GM23338 (cell line): ENCODE results near the gene C3orf62. TPM values are rescaled to one million over a fixed set of nuclear protein-coding genes. Genes with fewer than 3 reads are reported as not detected.

Experiments used
- ATAC-seq: fragments of 200-7000 bp; cut with Tn5 transposase; 3 replicates; pipeline ENCODE4 v1.9.1; 2020
- DNase-seq: peaks from one replicate; pipeline ENCODE4 v3.0.0-alpha.2; 2015; ENCODE audit warnings: low spot score
- H2AFZ ChIP-seq: fragments of 200-600 bp; sonication (generic); 2 replicates; pipeline ENCODE4 v1.8.0; 2016; ENCODE audit warnings: antibody characterized with exemption, mild to moderate bottlenecking, moderate library complexity
- H3F3A ChIP-seq: fragments of 200-600 bp; sonication (generic); replicated peaks from 2 replicates; pipeline ENCODE4 v1.8.0; 2017; ENCODE audit warnings: antibody characterized with exemption, mixed run types, low read depth
- H3K27ac ChIP-seq: fragments of 200-600 bp; sonication (generic); 2 replicates; pipeline ENCODE4 v1.6.1; 2016; ENCODE audit warnings: low read depth
- H3K27me3 ChIP-seq: fragments of 200-600 bp; sonication (generic); 2 replicates; pipeline ENCODE4 v1.8.0; 2016; ENCODE audit warnings: mild to moderate bottlenecking, mixed run types, moderate library complexity; ENCODE audit not compliant: insufficient read depth
- H3K36me3 ChIP-seq: fragments of 200-600 bp; sonication (generic); 2 replicates; pipeline ENCODE4 v1.8.0; 2016; ENCODE audit warnings: mild to moderate bottlenecking; ENCODE audit not compliant: insufficient read depth
- H3K4me1 ChIP-seq: fragments of 200-600 bp; sonication (generic); 2 replicates; pipeline ENCODE4 v1.8.0; 2016; ENCODE audit warnings: mild to moderate bottlenecking, moderate library complexity; ENCODE audit not compliant: insufficient read depth
- H3K4me2 ChIP-seq: fragments of 200-600 bp; sonication (generic); 2 replicates; pipeline ENCODE4 v1.7.1; 2017; ENCODE audit warnings: mixed run types
- H3K4me3 ChIP-seq: fragments of 200-600 bp; sonication (generic); 2 replicates; pipeline ENCODE4 v1.6.1; 2016; ENCODE audit warnings: mixed run types
- H3K79me2 ChIP-seq: fragments of 200-600 bp; sonication (generic); replicated peaks from 2 replicates; pipeline ENCODE4 v1.8.0; 2017; ENCODE audit warnings: mild to moderate bottlenecking; ENCODE audit not compliant: insufficient read depth
- H3K9me2 ChIP-seq: fragments of 200-600 bp; sonication (generic); 2 replicates; pipeline ENCODE4 v1.8.0; 2017; ENCODE audit not compliant: insufficient read depth
- H4K20me1 ChIP-seq: fragments of 200-600 bp; sonication (generic); replicated peaks from 2 replicates; pipeline ENCODE4 v1.8.0; 2017; ENCODE audit warnings: mild to moderate bottlenecking; ENCODE audit not compliant: insufficient read depth
- H3K27ac Mint-ChIP-seq: 2 replicates; pipeline ENCODE4 v1.8.0; 2020; ENCODE audit warnings: inconsistent platforms, mild to moderate bottlenecking, moderate library complexity, mixed read lengths
- H3K27me3 Mint-ChIP-seq: 3 replicates; pipeline ENCODE4 v1.8.0; 2022; ENCODE audit warnings: low read depth, mild to moderate bottlenecking, moderate library complexity, mixed read lengths, inconsistent platforms; ENCODE audit not compliant: insufficient read depth, poor library complexity
- H3K36me3 Mint-ChIP-seq: 3 replicates; pipeline ENCODE4 v1.8.0; 2021; ENCODE audit warnings: low read depth, mild to moderate bottlenecking, inconsistent platforms, moderate library complexity, mixed read lengths
- H3K4me1 Mint-ChIP-seq: 3 replicates; pipeline ENCODE4 v1.8.0; 2020; ENCODE audit warnings: mild to moderate bottlenecking, inconsistent platforms, mixed read lengths
- H3K4me3 Mint-ChIP-seq: 3 replicates; pipeline ENCODE4 v1.8.0; 2021; ENCODE audit warnings: moderate library complexity, mild to moderate bottlenecking, inconsistent platforms, mixed read lengths
- H3K9me3 Mint-ChIP-seq: 3 replicates; pipeline ENCODE4 v1.8.0; 2020; ENCODE audit warnings: moderate library complexity, mild to moderate bottlenecking, inconsistent platforms, mixed read lengths
- EZH2 ChIP-seq: fragments of 200-600 bp; sonication (generic); IDR thresholded peaks from one replicate; pipeline ENCODE4 v1.8.0; 2017; ENCODE audit warnings: antibody characterized with exemption, mild to moderate bottlenecking, low read depth; ENCODE audit not compliant: unreplicated experiment
- POLR2AphosphoS5 ChIP-seq: IDR thresholded peaks from 2 replicates; pipeline ENCODE4 v1.6.1; 2016; ENCODE audit warnings: antibody characterized with exemption, low read depth
- REST ChIP-seq: IDR thresholded peaks from one replicate; pipeline ENCODE4 v1.6.1; 2018; ENCODE audit warnings: antibody characterized with exemption; ENCODE audit not compliant: unreplicated experiment
- STAT1 ChIP-seq: IDR thresholded peaks from one replicate; pipeline ENCODE4 v1.6.1; 2016; ENCODE audit warnings: antibody characterized with exemption; ENCODE audit not compliant: unreplicated experiment
- ZNF331 ChIP-seq: fragments of 250-450 bp; sonication (Bioruptor Pico); IDR thresholded peaks from 2 replicates; pipeline ENCODE4 v1.5.0; 2020; ENCODE audit warnings: low read depth, mild to moderate bottlenecking, moderate library complexity
- ZNF462 ChIP-seq: fragments of 250-450 bp; sonication (Bioruptor Pico); IDR thresholded peaks from 2 replicates; pipeline ENCODE4 v1.5.0; 2020; ENCODE audit warnings: mild to moderate bottlenecking, moderate library complexity
- polyA plus RNA-seq: library from polyadenylated mRNA; unstranded; fragments of >200 nt; fragmentation: Nextera tagmentation; extraction: Ambion mirVana; gene quantifications from 2 replicates; pipeline ENCODE4 v1.2.1, GENCODE V29; 2016
- total RNA-seq: library from RNA; depleted of rRNA; stranded (reverse); fragments of >200 nt; shearing (Covaris generic); gene quantifications from 2 replicates; pipeline ENCODE4 v1.2.3, GENCODE V29; 2014
- TF ChIP-seq, protein P1 (sequence below), 2 experiments: fragments of 200-600 bp in 1 of 2; sonication (generic) in 1 of 2; conservative IDR thresholded peaks; 2 replicates each; pipeline versions ENCODE4 v1.5.1 to v1.6.1; 2016 to 2017; ENCODE audit warnings: antibody characterized with exemption in 2 of 2, low read depth in 2 of 2, mild to moderate bottlenecking in 2 of 2, moderate library complexity in 1 of 2
- TF ChIP-seq, protein P2 (sequence below): IDR thresholded peaks from 2 replicates; pipeline ENCODE4 v1.6.1; 2016; ENCODE audit warnings: antibody characterized with exemption

Gene C3orf62
- total and polyA plus RNA-seq, 2 experiments from 2014 or later, result 1.6 to 2.4 TPM

DNA sequence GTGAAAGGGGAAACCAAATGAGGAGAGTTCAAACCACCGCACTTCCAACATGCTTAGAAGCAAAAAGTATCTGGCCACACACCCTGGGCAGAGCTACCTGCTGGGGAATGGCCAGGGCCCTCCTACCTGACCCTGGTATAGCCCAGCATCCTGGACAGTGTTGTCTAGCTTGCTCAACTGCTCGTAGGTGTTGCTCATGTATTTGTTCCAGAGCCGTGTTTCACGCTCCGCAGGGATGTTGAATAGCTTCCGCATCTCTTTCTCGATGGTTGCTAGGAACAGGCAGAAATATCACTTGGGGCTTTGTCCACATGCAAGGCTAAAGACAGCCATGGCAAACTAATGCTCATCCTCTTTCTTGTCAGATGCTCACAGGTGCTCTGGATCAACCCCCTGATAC lies 47.7 kb upstream of the C3orf62 start (continued):
- TF ChIP-seq ZNF462 (no peak), POLR2AphosphoS5 (no peak), EZH2 (no peak), STAT1 (no peak)
- TF ChIP-seq, protein P1, sequence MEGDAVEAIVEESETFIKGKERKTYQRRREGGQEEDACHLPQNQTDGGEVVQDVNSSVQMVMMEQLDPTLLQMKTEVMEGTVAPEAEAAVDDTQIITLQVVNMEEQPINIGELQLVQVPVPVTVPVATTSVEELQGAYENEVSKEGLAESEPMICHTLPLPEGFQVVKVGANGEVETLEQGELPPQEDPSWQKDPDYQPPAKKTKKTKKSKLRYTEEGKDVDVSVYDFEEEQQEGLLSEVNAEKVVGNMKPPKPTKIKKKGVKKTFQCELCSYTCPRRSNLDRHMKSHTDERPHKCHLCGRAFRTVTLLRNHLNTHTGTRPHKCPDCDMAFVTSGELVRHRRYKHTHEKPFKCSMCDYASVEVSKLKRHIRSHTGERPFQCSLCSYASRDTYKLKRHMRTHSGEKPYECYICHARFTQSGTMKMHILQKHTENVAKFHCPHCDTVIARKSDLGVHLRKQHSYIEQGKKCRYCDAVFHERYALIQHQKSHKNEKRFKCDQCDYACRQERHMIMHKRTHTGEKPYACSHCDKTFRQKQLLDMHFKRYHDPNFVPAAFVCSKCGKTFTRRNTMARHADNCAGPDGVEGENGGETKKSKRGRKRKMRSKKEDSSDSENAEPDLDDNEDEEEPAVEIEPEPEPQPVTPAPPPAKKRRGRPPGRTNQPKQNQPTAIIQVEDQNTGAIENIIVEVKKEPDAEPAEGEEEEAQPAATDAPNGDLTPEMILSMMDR (conservative IDR thresholded peaks at IDR 0.05; ENCODE audit: low read depth in 2 of 2), result no peak

- no peak overlapping the region for H2AFZ ChIP-seq
- H3K36me3 ChIP-seq, result peaks cover 3% of the 10 kb centered on the region
- no peak for DNase-seq
- H3K36me3 Mint-ChIP-seq, result peaks cover 29% of the 10 kb centered on the region
- H3F3A ChIP-seq, result no peaks in the 10 kb centered on the region
- H3K9me3 Mint-ChIP-seq, result no peaks in the 10 kb centered on the region
- peaks cover 2% of the 10 kb centered on the region for H3K27me3 Mint-ChIP-seq
- H3K4me1 ChIP-seq, result no peaks in the 10 kb centered on the region
- H3K4me3 ChIP-seq, result no peak overlapping the region
- no peaks in the 10 kb centered on the region for H3K27me3 ChIP-seq
- no peak overlapping the region for H3K27ac ChIP-seq
- no peak for ATAC-seq
- no peak overlapping the region for H3K4me3 Mint-ChIP-seq
- no peak overlapping the region for H3K4me2 ChIP-seq
- H4K20me1 ChIP-seq, result no peaks in the 10 kb centered on the region
- H3K27ac Mint-ChIP-seq, result no peak overlapping the region
- H3K79me2 ChIP-seq, result no peaks in the 10 kb centered on the region
- H3K4me1 Mint-ChIP-seq, result no peaks in the 10 kb centered on the region
- H3K9me2 ChIP-seq, result no peaks in the 10 kb centered on the region
- TF ChIP-seq POLR2AphosphoS5, result no peak
- TF ChIP-seq, protein P1 (conservative IDR thresholded peaks at IDR 0.05; ENCODE audit: low read depth in 2 of 2), result no peak
- no peak for TF ChIP-seq ZNF331 (CRISPR knock-in tag)
- no peak for TF ChIP-seq REST
- TF ChIP-seq, protein P2, sequence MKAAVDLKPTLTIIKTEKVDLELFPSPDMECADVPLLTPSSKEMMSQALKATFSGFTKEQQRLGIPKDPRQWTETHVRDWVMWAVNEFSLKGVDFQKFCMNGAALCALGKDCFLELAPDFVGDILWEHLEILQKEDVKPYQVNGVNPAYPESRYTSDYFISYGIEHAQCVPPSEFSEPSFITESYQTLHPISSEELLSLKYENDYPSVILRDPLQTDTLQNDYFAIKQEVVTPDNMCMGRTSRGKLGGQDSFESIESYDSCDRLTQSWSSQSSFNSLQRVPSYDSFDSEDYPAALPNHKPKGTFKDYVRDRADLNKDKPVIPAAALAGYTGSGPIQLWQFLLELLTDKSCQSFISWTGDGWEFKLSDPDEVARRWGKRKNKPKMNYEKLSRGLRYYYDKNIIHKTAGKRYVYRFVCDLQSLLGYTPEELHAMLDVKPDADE, result no peak
Observed at GRCh38 chr3:49316696-49317457, 39.8 kb upstream of the C3orf62 start.
